H1 (cell line): ENCODE results near the gene LMX1B. TPM values are rescaled to one million over a fixed set of nuclear protein-coding genes. Genes with fewer than 3 reads are reported as not detected.

Source experiments
- CTCF ChIA-PET: fragments of 300-600 bp; sonication (Branson Sonifier 250); formaldehyde crosslinking; loops from one replicate; lab custom pipeline; 2021; ENCODE audit not compliant: partially characterized antibody; lab: Charles Lee
- POLR2A ChIA-PET: fragments of 300-600 bp; sonication (Branson Sonifier 250); formaldehyde crosslinking; loops from one replicate; lab custom pipeline; 2021; ENCODE audit warnings: inconsistent platforms; ENCODE audit not compliant: partially characterized antibody; lab: Charles Lee
- DNase-seq, 2 experiments: peaks; one replicate each; pipeline versions ENCODE4 v3.0.0 to v3.0.0-alpha.2; 2010 to 2022; ENCODE audit warnings: low spot score in 2 of 2, low read depth in 1 of 2, mixed read lengths in 1 of 2
- FAIRE-seq: peaks from 2 replicates; lab custom pipeline; 2011; peaks lifted over from hg19 to GRCh38; lab: Jason Lieb, UNC
- H2AFZ ChIP-seq: 2 replicates; pipeline ENCODE4 v1.8.1; 2012; ENCODE audit warnings: low read length, inconsistent platforms
- H2AK5ac ChIP-seq: 2 replicates; pipeline ENCODE4 v1.6.1; 2013; ENCODE audit warnings: low read depth, low read length
- H2BK120ac ChIP-seq: replicated peaks from 2 replicates; pipeline ENCODE3; 2013; ENCODE audit warnings: low read depth, low read length, inconsistent platforms
- H2BK12ac ChIP-seq: 2 replicates; pipeline ENCODE4 v1.6.1; 2013; ENCODE audit warnings: low read depth, low read length
- H2BK15ac ChIP-seq: 2 replicates; pipeline ENCODE4 v1.6.1; 2013; ENCODE audit warnings: low read length
- H2BK20ac ChIP-seq: 2 replicates; pipeline ENCODE4 v1.6.1; 2013; ENCODE audit warnings: low read length
- H2BK5ac ChIP-seq: 2 replicates; pipeline ENCODE4 v1.6.1; 2013; ENCODE audit warnings: low read depth, low read length
- H3K14ac ChIP-seq: 2 replicates; pipeline ENCODE4 v1.6.1; 2013; ENCODE audit warnings: inconsistent platforms; ENCODE audit not compliant: insufficient read length
- H3K18ac ChIP-seq: 2 replicates; pipeline ENCODE4 v1.6.1; 2013; ENCODE audit warnings: low read length; ENCODE audit errors: extremely low read depth
- H3K23ac ChIP-seq: 2 replicates; pipeline ENCODE4 v1.6.1; 2013; ENCODE audit warnings: inconsistent platforms; ENCODE audit not compliant: insufficient read length
- H3K23me2 ChIP-seq: 2 replicates; pipeline ENCODE4 v1.6.1; 2013; ENCODE audit warnings: low read depth, low read length
- H3K27ac ChIP-seq: 2 replicates; pipeline ENCODE4 v1.6.1; 2011; ENCODE audit warnings: low read depth, low read length, inconsistent platforms
- H3K27me3 ChIP-seq, 4 experiments: replicated peaks in 1 of 4; 1 replicate in 1 of 4; 2 replicates in 3 of 4; pipeline versions ENCODE4 v1.6.1 to v1.8.1; 2011 to 2013; ENCODE audit warnings: low read length in 3 of 4, mild to moderate bottlenecking in 3 of 4, inconsistent platforms in 2 of 4, mixed read lengths in 2 of 4, moderate library complexity in 1 of 4; ENCODE audit not compliant: control insufficient read depth in 3 of 4, insufficient read depth in 3 of 4; ENCODE audit errors: extremely low read depth in 1 of 4
- H3K36me3 ChIP-seq, 4 experiments: 2 replicates each; pipeline versions ENCODE4 v1.6.1 to v1.8.1; 2011 to 2013; ENCODE audit warnings: mild to moderate bottlenecking in 4 of 4, low read length in 3 of 4, moderate library complexity in 2 of 4, control low read depth in 1 of 4, inconsistent platforms in 1 of 4; ENCODE audit not compliant: insufficient read depth in 4 of 4, control insufficient read depth in 2 of 4
- H3K4ac ChIP-seq: replicated peaks from 2 replicates; pipeline ENCODE3; 2013; ENCODE audit warnings: low read length, low read depth, mixed read lengths, inconsistent platforms; ENCODE audit not compliant: insufficient read length
- H3K4me1 ChIP-seq, 4 experiments: replicated peaks in 1 of 4; 1 replicate in 1 of 4; 2 replicates in 3 of 4; pipeline versions ENCODE4 v1.6.1 to v1.8.1; 2011 to 2013; ENCODE audit warnings: low read length in 3 of 4, inconsistent platforms in 2 of 4, mixed read lengths in 1 of 4; ENCODE audit not compliant: insufficient read depth in 4 of 4, control insufficient read depth in 3 of 4
- H3K4me2 ChIP-seq, 2 experiments: 2 replicates each; pipeline versions ENCODE4 v1.6.1 to v1.8.1; 2011 to 2013; ENCODE audit warnings: low read depth in 2 of 2, low read length in 2 of 2, control low read depth in 1 of 2, inconsistent platforms in 1 of 2, mild to moderate bottlenecking in 1 of 2; ENCODE audit not compliant: insufficient read depth in 1 of 2
- H3K4me3 ChIP-seq, 4 experiments: fragments of 200-600, 300-600 bp in 1 of 4; sonication (generic), shearing (Covaris generic), sonication (Bioruptor Twin) in 1 of 4; 2 replicates each; pipeline versions ENCODE4 v1.5.1 to v1.8.1; 2011 to 2016; ENCODE audit warnings: low read length in 4 of 4, low read depth in 3 of 4, control low read depth in 2 of 4, inconsistent platforms in 2 of 4, mild to moderate bottlenecking in 2 of 4, mixed read lengths in 1 of 4, moderate library complexity in 1 of 4; ENCODE audit not compliant: insufficient read depth in 2 of 4; ENCODE audit errors: extremely low read depth in 1 of 4
- H3K56ac ChIP-seq: replicated peaks from 2 replicates; pipeline ENCODE3; 2013; ENCODE audit warnings: low read depth, mild to moderate bottlenecking, mixed read lengths, low read length, inconsistent platforms; ENCODE audit not compliant: insufficient read length
- H3K79me1 ChIP-seq: 2 replicates; pipeline ENCODE4 v1.6.1; 2013; ENCODE audit warnings: low read depth, low read length, control low read depth
- H3K79me2 ChIP-seq, 2 experiments: 2 replicates each; pipeline versions ENCODE4 v1.6.1 to v1.8.1; 2012 to 2013; ENCODE audit warnings: low read length in 2 of 2, mild to moderate bottlenecking in 2 of 2, inconsistent platforms in 1 of 2; ENCODE audit not compliant: insufficient read depth in 2 of 2, control insufficient read depth in 1 of 2
- H3K9ac ChIP-seq, 4 experiments: replicated peaks in 1 of 4; 1 replicate in 1 of 4; 2 replicates in 3 of 4; pipeline versions ENCODE4 v1.6.1 to v1.8.1; 2011 to 2013; ENCODE audit warnings: low read depth in 3 of 4, low read length in 3 of 4, control low read depth in 2 of 4, mild to moderate bottlenecking in 2 of 4, moderate library complexity in 2 of 4, inconsistent platforms in 1 of 4; ENCODE audit errors: extremely low read depth in 1 of 4
- H3K9me3 ChIP-seq, 2 experiments: 2 replicates each; pipeline versions ENCODE4 v1.6.1 to v1.8.1; 2012 to 2013; ENCODE audit warnings: mild to moderate bottlenecking in 2 of 2, moderate library complexity in 2 of 2, control low read depth in 1 of 2, inconsistent platforms in 1 of 2, low read depth in 1 of 2, low read length in 1 of 2, mixed read lengths in 1 of 2; ENCODE audit not compliant: insufficient read depth in 2 of 2
- H4K20me1 ChIP-seq, 2 experiments: replicated peaks in 1 of 2; 2 replicates each; pipeline versions ENCODE3 to v1.8.1; 2011 to 2013; ENCODE audit warnings: inconsistent platforms in 2 of 2, low read length in 2 of 2, mild to moderate bottlenecking in 1 of 2; ENCODE audit not compliant: insufficient read depth in 2 of 2, control insufficient read depth in 1 of 2
- H4K5ac ChIP-seq: 2 replicates; pipeline ENCODE4 v1.6.1; 2013; ENCODE audit warnings: low read length, low read depth, mixed read lengths, inconsistent platforms; ENCODE audit not compliant: insufficient read length
- H4K8ac ChIP-seq: 2 replicates; pipeline ENCODE4 v1.8.0; 2013; ENCODE audit warnings: mild to moderate bottlenecking, moderate library complexity, low read length, inconsistent platforms; ENCODE audit not compliant: insufficient read depth; ENCODE audit errors: extremely low read depth
- H4K91ac ChIP-seq: replicated peaks from 2 replicates; pipeline ENCODE3; 2013; ENCODE audit warnings: low read length, mixed read lengths, inconsistent platforms; ENCODE audit not compliant: insufficient read length
- CTBP2 ChIP-seq: IDR thresholded peaks from 2 replicates; pipeline ENCODE4 v1.7.0; 2011; ENCODE audit warnings: borderline replicate concordance, mild to moderate bottlenecking, moderate library complexity, mixed read lengths, low read length; ENCODE audit not compliant: insufficient read depth, insufficient read length
- E2F6 ChIP-seq: IDR thresholded peaks from 2 replicates; pipeline ENCODE4 v1.6.1; 2012; ENCODE audit warnings: inconsistent platforms
- JUN ChIP-seq: IDR thresholded peaks from 2 replicates; pipeline ENCODE4 v1.6.1; 2011; ENCODE audit warnings: low read depth, mild to moderate bottlenecking, improper control_type of control experiment, low read length
- KDM4A ChIP-seq: IDR thresholded peaks from one replicate; pipeline ENCODE4 v1.7.1; 2012; ENCODE audit warnings: low read depth, mild to moderate bottlenecking, moderate library complexity, low read length, inconsistent platforms; ENCODE audit not compliant: severe bottlenecking
- MAFK ChIP-seq: IDR thresholded peaks from 2 replicates; pipeline ENCODE4 v1.6.1; 2012; ENCODE audit warnings: low read depth, mild to moderate bottlenecking, improper control_type of control experiment, low read length
- MAX ChIP-seq: IDR thresholded peaks from 2 replicates; pipeline ENCODE4 v1.6.1; 2012; ENCODE audit warnings: inconsistent platforms
- NRF1 ChIP-seq: IDR thresholded peaks from 2 replicates; pipeline ENCODE4 v1.6.1; 2011; ENCODE audit warnings: mild to moderate bottlenecking, low read depth, low read length, improper control_type of control experiment
- SP1 ChIP-seq: IDR thresholded peaks from 2 replicates; pipeline ENCODE4 v1.6.1; 2011; ENCODE audit warnings: low read depth, low read length
- TBP ChIP-seq: IDR thresholded peaks from 2 replicates; pipeline ENCODE4 v1.6.1; 2011; ENCODE audit warnings: low read depth, low read length, improper control_type of control experiment
- TCF12 ChIP-seq: IDR thresholded peaks from 2 replicates; pipeline ENCODE4 v1.6.1; 2011; ENCODE audit warnings: low read depth, mild to moderate bottlenecking, low read length
- WGBS, 2 experiments: shearing (Covaris generic) in 1 of 2; methylation state at CpG; one replicate each; pipeline versions ENCODE4 v1.1.6 to v1.1.7; 2013 to 2015; ENCODE audit warnings: low lambda C conversion rate in 2 of 2, mixed read lengths in 2 of 2, inconsistent platforms in 1 of 2, low coverage in 1 of 2, missing lambda C conversion rate in 1 of 2; ENCODE audit not compliant: insufficient replicate concordance in 2 of 2, insufficient coverage in 1 of 2, insufficient read length in 1 of 2; ENCODE audit errors: extremely low coverage in 1 of 2, missing lambda C conversion rate in 1 of 2; 5-methylcytosine and 5-hydroxymethylcytosine counted together
- polyA plus RNA-seq, 7 experiments: library from polyadenylated mRNA; depleted of rRNA in 3 of 7; stranded (reverse) in 5 of 7; unstranded in 2 of 7; fragments of >200 nt in 5 of 7; fragments of 200-250 nt in 2 of 7; gene quantifications; 1 replicate in 5 of 7; 2 replicates in 1 of 7; 4 replicates in 1 of 7; pipeline versions ENCODE4 v1.2.1 to v1.2.3, GENCODE V29; 2011 to 2013; ENCODE audit warnings: missing spikeins in 2 of 7, mixed read lengths in 2 of 7
- total RNA-seq: library from RNA; stranded (reverse); fragmentation: NEBNext Ultra II Directional; extraction: Animal tissue kit (Norgen Biotek cat#: 25700); gene quantifications from 2 replicates; pipeline ENCODE4 v1.2.1, GENCODE V29; 2021

LMX1B gene
- total and polyA plus RNA-seq, 2 of the 8 experiments (the other 6 are each of a cell fraction or from before 2014, with no cell fraction given) = 0.09 to 0.37 TPM

DNA sequence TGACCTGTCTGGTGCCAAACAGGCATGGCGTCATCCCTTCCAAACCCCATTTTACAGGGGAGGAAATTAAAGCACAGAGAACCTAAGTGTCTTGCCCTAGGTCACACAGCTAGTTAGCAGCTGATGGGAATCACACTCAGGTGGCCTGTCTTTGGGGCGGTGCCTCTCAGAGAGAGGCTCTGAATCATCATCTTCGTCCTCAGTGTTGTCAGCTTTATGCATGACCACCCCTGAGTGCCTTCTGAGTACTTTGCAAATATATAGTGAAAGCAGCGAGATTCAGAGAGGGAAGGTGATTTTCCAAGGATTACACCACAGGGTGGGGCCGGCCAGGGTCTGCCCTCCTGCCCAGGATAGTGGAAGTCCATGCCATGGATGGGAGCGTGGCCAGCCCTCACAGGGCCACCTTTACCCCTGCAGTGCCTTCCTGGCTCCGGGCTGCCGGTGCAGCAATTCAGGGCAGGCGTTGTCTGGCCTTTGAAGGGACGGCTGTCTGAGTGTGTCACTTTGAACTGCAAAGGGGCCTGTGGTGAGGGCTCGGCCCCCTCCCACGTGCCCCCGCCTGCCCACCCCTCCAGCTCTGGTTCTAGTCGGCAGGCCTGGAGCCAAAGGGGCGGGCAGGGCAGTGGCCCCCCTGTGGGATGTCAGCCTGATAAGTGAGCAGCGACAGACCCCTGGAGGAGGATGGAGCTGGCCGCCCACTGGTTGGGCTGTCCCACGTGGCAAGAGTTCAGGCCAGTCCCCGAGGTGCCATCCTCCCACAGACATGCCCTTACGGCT is 16.9 kb downstream of the LMX1B start:
- ChIA-PET POLR2A (interaction anchor here (0.9 to 1.5 kb wide), 3 partner anchors 10 to 23 kb away, joined by 3 to 5 read pairs (median 3); no protein-coding TSS in a partner anchor), CTCF (interaction anchor here (0.6 to 20.9 kb wide), 14 partner anchors 9 to 95 kb away, joined by 3 to 323 read pairs (median 9); no protein-coding TSS in a partner anchor)
- Histone ChIP-seq H2BK5ac (no peak overlapping the region), H4K91ac (peak overlapping the region; percentile 42), H3K9ac (no peak overlapping the region), H3K36me3 (no peaks in the 10 kb centered on the region; a peak in 1 of 8 replicates), H4K8ac (no peak overlapping the region), H4K20me1 (peaks cover 6 to 11% of the 10 kb centered on the region in 2 experiments), H3K4me2 (peak overlapping the region in 1 of 2 experiments; percentile 29; a peak in 2 of 4 replicates), H3K9me3 (no peaks in the 10 kb centered on the region), H3K18ac (peak overlapping the region; percentile 16; the same call in 1 of the 2 replicates), H3K27ac (no peak overlapping the region), H2BK120ac (no peak overlapping the region), H4K5ac (no peak overlapping the region), H2AFZ (no peak overlapping the region), H2BK12ac (no peak overlapping the region), H2BK15ac (0 out of 2 replicates have a peak overlapping the region, but pooled peaks have one; percentile 72), H3K79me1 (no peaks in the 10 kb centered on the region), H3K27me3 (peaks cover 45 to 98% (median 81%) of the 10 kb centered on the region in 4 experiments), H2AK5ac (no peak overlapping the region), H3K4ac (no peak overlapping the region), H3K4me3 (no peak overlapping the region), H3K79me2 (no peaks in the 10 kb centered on the region), H2BK20ac (no peak overlapping the region; the same call in 1 of the 2 replicates), H3K4me1 (peaks cover 0 to 25% (median 13%) of the 10 kb centered on the region in 4 experiments; a peak in 6 of 7 replicates), H3K56ac (no peak overlapping the region), H3K14ac (no peak overlapping the region), H3K23me2 (peaks cover 6% of the 10 kb centered on the region; the same call in 1 of the 2 replicates), H3K23ac (no peak overlapping the region)
- WGBS, 2 experiments = 42% methylated on average over 19 of the region's 20 CpGs; no CpG with 5 or more reads in 1 of the 2 experiments
- DNase-seq = no peak
- no peak for FAIRE-seq
- TF ChIP-seq MAFK (no peak), CTBP2 (no peak), E2F6 (no peak), TBP (no peak), NRF1 (no peak), SP1 (no peak), TCF12 (no peak), KDM4A (no peak), JUN (no peak), MAX (no peak)
